Naive thymus-derived CD8-positive, alpha-beta T cell (primary cell): Measurements from ENCODE around the gene IFIH1. TPM values are rescaled to one million over a fixed set of nuclear protein-coding genes. Genes with fewer than 3 reads are reported as not detected.

Experiments used
- ATAC-seq, 2 donors: fragments of 150-1000 bp; cut with Tn5 transposase in 1 of 2; sonication (Bioruptor Pico), chemical (Tn5 transposase) in 1 of 2; 1 replicate in 1 of 2; 2 replicates in 1 of 2; pipeline ENCODE4 v1.10.0; 2021; ENCODE audit warnings: mild to moderate bottlenecking in 2 of 2, moderate library complexity in 2 of 2
- POLR2A ChIA-PET: fragments of 350-600 bp; sonication (Branson Sonifier 250); formaldehyde crosslinking; loops from one replicate; lab custom pipeline; 2021; ENCODE audit warnings: antibody characterized with exemption; lab: Charles Lee
- DNase-seq, 10 donors: peaks; one replicate each; pipeline versions ENCODE4 v3.0.0 to v3.0.0-alpha.2; 2020 to 2022
- H3K27ac Mint-ChIP-seq, 10 donors: one replicate each; pipeline ENCODE4 v1.8.0; 2020 to 2022; ENCODE audit warnings: mild to moderate bottlenecking in 10 of 10, mixed read lengths in 10 of 10, moderate library complexity in 4 of 10, inconsistent platforms in 1 of 10
- H3K27me3 Mint-ChIP-seq, 5 donors: one replicate each; pipeline ENCODE4 v1.8.0; 2021 to 2022; ENCODE audit warnings: mixed read lengths in 5 of 5
- H3K36me3 Mint-ChIP-seq, 3 donors: one replicate each; pipeline ENCODE4 v1.8.0; 2020 to 2022; ENCODE audit warnings: mixed read lengths in 3 of 3, mild to moderate bottlenecking in 2 of 3, inconsistent platforms in 1 of 3
- H3K4me1 Mint-ChIP-seq, 4 donors: one replicate each; pipeline ENCODE4 v1.8.0; 2021 to 2022; ENCODE audit warnings: mixed read lengths in 4 of 4
- H3K4me3 Mint-ChIP-seq, 10 donors: one replicate each; pipeline ENCODE4 v1.8.0; 2020 to 2022; ENCODE audit warnings: mild to moderate bottlenecking in 10 of 10, mixed read lengths in 10 of 10, moderate library complexity in 6 of 10, inconsistent platforms in 1 of 10
- H3K9me3 Mint-ChIP-seq, 9 donors: one replicate each; pipeline ENCODE4 v1.8.0; 2020 to 2022; ENCODE audit warnings: mixed read lengths in 9 of 9, mild to moderate bottlenecking in 3 of 9, inconsistent platforms in 1 of 9, moderate library complexity in 1 of 9
- polyA plus RNA-seq, 3 donors: library from polyadenylated mRNA; unstranded; fragments of 300-500 nt; fragmentation: Illumina TruSeq; gene quantifications; one replicate each; pipeline ENCODE4 v1.2.3, GENCODE V29; 2021
- total RNA-seq, 8 experiments: library from RNA in 2 of 8; stranded (reverse) in 2 of 8; gene quantifications; one replicate each; pipeline ENCODE4 v1.2.3 and lab custom pipeline; 2021 to 2026

IFIH1 gene
- total and polyA plus RNA-seq, 5 experiments from 2014 or later = 10.6 to 25.5 (median 15.7) TPM

DNA sequence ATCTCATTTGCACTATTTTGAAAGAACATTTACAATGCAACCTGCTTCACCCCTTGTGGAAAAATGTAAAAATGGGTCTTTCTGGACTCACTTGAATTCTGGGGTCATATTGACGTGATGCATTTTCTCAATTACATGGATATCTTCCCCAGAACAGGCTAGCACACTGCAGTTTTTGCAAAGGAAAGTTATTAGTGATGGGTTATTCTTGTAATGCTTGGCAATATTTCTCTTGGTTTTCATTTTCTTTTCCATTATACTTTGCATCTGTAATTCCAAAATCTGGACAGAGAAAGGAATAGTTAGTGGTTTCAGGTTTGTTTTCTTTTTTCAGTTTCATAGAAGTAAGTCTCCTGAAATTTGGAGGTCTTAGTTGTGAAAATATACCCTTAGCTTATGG lies 50.5 kb downstream of the IFIH1 start:
- POLR2A ChIA-PET = no interaction called here
- Mint-ChIP-seq H3K4me3 (no peak overlapping the region), H3K4me1 (peaks cover 0 to 2% (median 0%) of the 10 kb centered on the region in 4 donors), H3K36me3 (peaks cover 19 to 73% (median 70%) of the 10 kb centered on the region in 3 donors), H3K9me3 (no peaks in the 10 kb centered on the region), H3K27ac (peak overlapping the region in 1 of 10 donors; percentile 55), H3K27me3 (no peaks in the 10 kb centered on the region)
- ATAC-seq (no peak), DNase-seq (no peak)

DNA sequence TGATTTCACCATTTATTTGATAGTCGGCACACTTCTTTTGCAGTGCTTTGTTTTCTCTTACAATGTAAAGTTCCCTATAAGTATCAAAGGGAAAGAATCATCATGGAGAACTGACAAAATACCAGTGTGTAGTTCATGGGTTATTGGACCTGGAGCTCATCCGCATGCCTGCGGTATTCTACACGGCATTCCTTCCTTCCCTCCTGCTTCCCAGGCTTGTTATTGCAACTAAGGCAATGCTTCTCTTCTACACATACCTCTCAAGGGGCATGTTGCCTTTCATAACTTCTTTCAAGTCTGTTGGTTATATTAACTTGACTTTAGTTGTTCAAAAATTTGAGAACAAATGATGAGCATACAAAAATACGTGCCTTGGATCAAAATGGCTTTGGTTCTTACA lies 51.0 kb downstream of the IFIH1 start:
- Mint-ChIP-seq H3K36me3 (peaks cover 17 to 68% (median 65%) of the 10 kb centered on the region in 3 donors), H3K27me3 (no peaks in the 10 kb centered on the region), H3K9me3 (no peaks in the 10 kb centered on the region), H3K4me1 (peaks cover 0 to 2% (median 0%) of the 10 kb centered on the region in 4 donors), H3K27ac (no peak overlapping the region), H3K4me3 (no peak overlapping the region)
- POLR2A ChIA-PET = no interaction called here
- ATAC-seq (no peak), DNase-seq (no peak)

DNA sequence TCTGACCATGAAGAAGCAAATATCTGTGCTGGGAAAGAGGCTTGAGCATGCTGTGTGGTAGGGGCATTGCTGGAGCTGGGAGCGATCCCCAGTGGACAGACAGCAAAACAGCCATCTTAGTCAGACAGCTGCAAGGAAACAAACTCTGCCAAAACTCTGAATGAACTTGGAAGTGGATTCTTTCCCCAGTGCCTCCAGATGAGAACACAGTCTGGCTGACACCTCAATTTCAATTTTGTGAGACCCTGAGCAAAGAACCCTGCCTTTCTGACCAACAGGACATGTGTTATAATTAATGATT lies 52.1 kb downstream of the IFIH1 start:
- Mint-ChIP-seq H3K4me3 (no peak overlapping the region), H3K27ac (no peak overlapping the region), H3K36me3 (peaks cover 7 to 57% (median 54%) of the 10 kb centered on the region in 3 donors), H3K27me3 (no peaks in the 10 kb centered on the region), H3K4me1 (peaks cover 0 to 7% (median 5%) of the 10 kb centered on the region in 4 donors), H3K9me3 (no peaks in the 10 kb centered on the region)
- DNase-seq = no peak
- POLR2A ChIA-PET = no interaction called here
- ATAC-seq = no peak

DNA sequence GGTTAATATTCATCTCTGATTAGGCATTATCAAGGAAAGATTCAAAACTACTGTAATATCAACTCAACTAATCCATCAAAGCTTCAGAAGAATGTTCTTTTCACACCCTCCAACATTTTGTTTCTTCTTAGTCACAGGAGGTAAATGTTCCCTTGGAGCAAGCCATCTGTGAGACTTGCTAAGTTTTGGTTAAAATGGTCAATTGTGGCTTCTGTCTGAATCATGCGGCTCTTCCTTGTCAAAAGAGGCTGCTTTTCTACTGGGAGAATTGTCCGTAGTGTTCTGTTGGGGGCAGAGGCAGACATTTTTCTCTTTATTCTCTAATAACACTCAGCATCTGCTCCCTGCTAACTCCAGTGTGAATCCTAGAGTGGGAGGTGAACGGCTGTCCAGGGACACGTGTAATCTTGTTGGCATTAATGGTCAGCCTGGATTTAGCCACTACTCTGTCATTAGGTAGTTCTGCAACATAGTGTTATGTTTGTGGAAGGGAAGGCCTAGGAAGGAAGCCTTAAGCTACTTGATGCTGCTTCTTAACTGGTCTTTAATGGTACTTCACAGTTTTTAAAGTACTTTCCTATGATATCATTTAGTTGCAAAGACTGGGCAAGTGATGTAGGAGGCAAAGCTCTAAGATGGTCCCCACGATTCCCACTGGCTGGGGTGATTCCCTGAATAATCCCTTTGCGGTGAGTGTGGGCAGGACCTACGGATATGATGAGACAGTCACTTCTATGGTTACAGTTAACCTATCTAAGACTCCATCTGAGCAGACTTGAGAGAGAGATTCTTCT lies 52.6 kb downstream of the IFIH1 start:
- H3K4me1 Mint-ChIP-seq = peaks cover 0 to 12% (median 10%) of the 10 kb centered on the region in 4 donors
- H3K27ac Mint-ChIP-seq = peak overlapping the region in 2 of 10 donors; percentile 13 to 63
- DNase-seq (no peak), ATAC-seq (no peak)
- H3K36me3 Mint-ChIP-seq = peaks cover 7 to 53% (median 49%) of the 10 kb centered on the region in 3 donors
- H3K4me3 Mint-ChIP-seq = no peak overlapping the region
- H3K9me3 Mint-ChIP-seq = no peaks in the 10 kb centered on the region
- POLR2A ChIA-PET = no interaction called here
- no peaks in the 10 kb centered on the region for H3K27me3 Mint-ChIP-seq

DNA sequence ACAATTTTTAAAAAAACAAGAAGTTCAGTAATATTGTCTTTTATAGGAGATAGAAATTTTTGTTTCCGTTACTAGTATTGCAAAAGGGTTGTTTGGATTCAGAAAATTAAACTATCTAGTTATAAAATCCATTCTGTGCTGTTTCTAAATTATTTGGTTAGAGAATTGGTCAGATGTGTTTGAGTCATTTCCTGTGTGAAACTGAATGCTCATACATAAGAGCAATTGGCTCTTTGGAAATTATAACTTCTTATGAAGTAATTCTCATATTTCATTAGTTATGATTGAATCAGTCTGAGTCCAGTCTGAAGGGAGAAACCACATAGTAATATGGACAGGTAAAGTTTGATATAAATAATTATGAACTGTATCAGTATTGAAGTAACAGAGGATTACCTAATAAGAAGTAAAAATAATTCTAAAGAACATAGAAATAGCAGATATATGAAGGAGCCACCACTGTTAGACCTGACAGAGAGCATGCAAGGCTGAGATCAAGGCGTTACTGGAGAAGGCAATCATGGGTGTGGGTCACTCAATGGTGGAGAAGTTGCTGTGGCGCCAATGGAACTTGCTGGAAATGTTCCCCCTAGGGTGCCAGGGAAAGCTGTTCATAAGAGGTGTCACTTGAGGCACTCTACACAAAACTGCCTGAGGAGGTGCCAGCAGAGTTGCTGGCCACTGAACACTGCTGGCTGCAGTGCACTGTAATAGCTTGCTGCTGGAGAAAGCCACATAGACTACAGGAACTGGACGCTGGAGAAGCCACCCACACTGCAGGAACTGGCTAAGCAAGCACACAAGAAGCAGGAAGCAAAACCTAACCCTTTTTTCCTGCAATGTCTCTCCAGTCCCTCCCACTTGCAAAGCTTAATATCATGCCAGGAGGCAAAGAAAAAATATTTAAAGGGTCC lies 57.2 kb downstream of the IFIH1 start:
- Mint-ChIP-seq H3K4me3 (no peak overlapping the region), H3K9me3 (no peaks in the 10 kb centered on the region), H3K36me3 (peaks cover 0 to 13% (median 13%) of the 10 kb centered on the region in 3 donors), H3K4me1 (peaks cover 0 to 13% (median 11%) of the 10 kb centered on the region in 4 donors), H3K27me3 (peaks cover 2 to 10% (median 7%) of the 10 kb centered on the region in 5 donors), H3K27ac (peak overlapping the region in 2 of 10 donors; percentile 2 to 66)
- no peak for DNase-seq
- POLR2A ChIA-PET = no interaction called here
- ATAC-seq = peak in 1 of 2 donors; percentile 25

DNA sequence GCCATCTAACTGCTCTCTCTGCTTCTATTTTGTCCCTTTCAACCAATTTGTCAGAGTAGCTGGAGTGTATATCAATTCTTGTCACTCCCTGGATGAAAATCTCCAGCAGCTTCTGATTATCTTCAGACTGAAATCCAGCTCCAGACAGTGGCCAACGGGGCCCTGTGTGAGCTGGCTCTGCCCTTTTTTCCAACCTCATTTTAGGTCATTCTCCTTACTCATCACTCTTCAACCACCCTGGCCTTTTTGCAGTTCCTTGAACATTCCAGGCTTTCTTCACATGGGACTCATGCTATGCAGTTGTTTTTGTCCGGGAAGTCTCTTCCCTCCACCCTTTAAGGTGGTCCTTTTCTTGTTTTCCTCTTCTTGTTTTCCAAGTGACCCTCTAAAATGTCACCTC lies 59.8 kb downstream of the IFIH1 start:
- no peak overlapping the region for H3K4me3 Mint-ChIP-seq
- H3K4me1 Mint-ChIP-seq = peaks cover 0 to 13% (median 11%) of the 10 kb centered on the region in 4 donors
- POLR2A ChIA-PET = no interaction called here
- no peaks in the 10 kb centered on the region for H3K9me3 Mint-ChIP-seq
- peaks cover 2 to 13% (median 9%) of the 10 kb centered on the region in 5 donors for H3K27me3 Mint-ChIP-seq
- ATAC-seq = no peak
- H3K36me3 Mint-ChIP-seq = peaks cover 0 to 1% (median 0%) of the 10 kb centered on the region in 3 donors
- no peak for DNase-seq
- H3K27ac Mint-ChIP-seq = no peak overlapping the region

DNA sequence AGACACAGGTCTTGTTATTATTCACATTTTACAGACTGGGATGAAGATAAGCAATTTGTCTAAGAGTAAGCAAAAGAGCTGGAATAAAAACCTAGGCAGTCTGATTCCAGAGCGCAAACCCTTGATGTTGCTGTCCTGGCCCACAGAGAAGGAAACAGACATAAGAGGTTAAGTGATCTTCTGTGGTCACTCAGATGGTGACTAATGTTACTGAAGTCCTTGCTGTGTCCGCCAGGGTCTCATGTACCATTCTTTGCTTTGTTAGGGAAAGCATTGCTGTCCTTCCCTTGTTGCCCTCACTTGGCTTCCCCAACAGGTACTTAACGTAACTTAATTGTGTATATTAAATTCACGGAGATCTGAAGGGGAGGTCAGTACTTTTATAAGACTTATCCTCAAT lies 60.3 kb downstream of the IFIH1 start:
- ATAC-seq (no peak), DNase-seq (no peak)
- Mint-ChIP-seq H3K4me1 (peaks cover 0 to 13% (median 11%) of the 10 kb centered on the region in 4 donors), H3K4me3 (no peak overlapping the region), H3K36me3 (peaks cover 0 to 1% (median 0%) of the 10 kb centered on the region in 3 donors), H3K27me3 (peaks cover 2 to 14% (median 9%) of the 10 kb centered on the region in 5 donors), H3K9me3 (no peaks in the 10 kb centered on the region), H3K27ac (no peak overlapping the region)
- POLR2A ChIA-PET = no interaction called here

DNA sequence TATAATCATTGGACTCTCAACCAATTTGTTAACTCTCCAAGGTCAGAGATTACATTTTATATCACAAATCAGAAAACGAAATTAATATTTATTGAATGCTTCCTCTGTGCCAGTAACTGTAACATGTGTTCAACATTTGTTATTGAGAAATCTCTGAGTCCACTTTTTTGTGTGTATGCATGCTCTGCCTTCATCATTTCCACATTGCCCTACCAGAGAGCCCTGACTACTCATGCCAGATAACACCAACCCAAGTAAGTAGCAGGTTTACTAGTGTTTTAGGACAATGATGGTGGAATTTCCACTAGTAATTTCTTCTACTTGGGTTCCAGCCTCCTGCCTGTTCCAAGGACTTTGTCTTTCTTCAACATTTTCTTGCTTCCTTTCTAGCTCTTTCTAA lies 61.1 kb downstream of the IFIH1 start:
- Mint-ChIP-seq H3K36me3 (peaks cover 0 to 1% (median 0%) of the 10 kb centered on the region in 3 donors), H3K9me3 (no peaks in the 10 kb centered on the region), H3K4me3 (no peak overlapping the region), H3K27ac (no peak overlapping the region), H3K4me1 (peaks cover 0 to 13% (median 11%) of the 10 kb centered on the region in 4 donors), H3K27me3 (peaks cover 2 to 14% (median 9%) of the 10 kb centered on the region in 5 donors)
- POLR2A ChIA-PET = no interaction called here
- no peak for DNase-seq
- no peak for ATAC-seq

DNA sequence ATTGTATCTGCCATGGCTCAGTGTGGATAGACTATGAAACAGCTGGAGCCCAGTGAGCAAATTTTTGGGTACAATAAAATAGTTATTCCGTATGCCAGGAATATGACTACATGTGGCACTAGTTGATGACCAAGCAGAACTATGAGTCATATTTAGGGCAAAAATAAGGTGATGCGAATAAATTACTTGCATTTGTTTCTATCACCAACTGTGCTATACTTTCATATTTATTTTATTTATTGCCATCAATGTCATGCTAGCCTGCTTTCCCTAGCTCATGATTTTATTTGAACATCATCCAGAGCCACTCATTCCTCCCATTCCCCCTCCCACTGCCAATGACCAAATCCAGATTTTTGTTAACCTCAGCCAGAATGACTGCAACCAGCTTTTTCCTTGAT lies 61.9 kb downstream of the IFIH1 start:
- Mint-ChIP-seq H3K9me3 (no peaks in the 10 kb centered on the region), H3K4me1 (peaks cover 0 to 10% (median 7%) of the 10 kb centered on the region in 4 donors), H3K4me3 (no peak overlapping the region), H3K27me3 (peaks cover 2 to 14% (median 9%) of the 10 kb centered on the region in 5 donors), H3K36me3 (peaks cover 0 to 1% (median 0%) of the 10 kb centered on the region in 3 donors), H3K27ac (no peak overlapping the region)
- no peak for DNase-seq
- POLR2A ChIA-PET = no interaction called here
- ATAC-seq = no peak

DNA sequence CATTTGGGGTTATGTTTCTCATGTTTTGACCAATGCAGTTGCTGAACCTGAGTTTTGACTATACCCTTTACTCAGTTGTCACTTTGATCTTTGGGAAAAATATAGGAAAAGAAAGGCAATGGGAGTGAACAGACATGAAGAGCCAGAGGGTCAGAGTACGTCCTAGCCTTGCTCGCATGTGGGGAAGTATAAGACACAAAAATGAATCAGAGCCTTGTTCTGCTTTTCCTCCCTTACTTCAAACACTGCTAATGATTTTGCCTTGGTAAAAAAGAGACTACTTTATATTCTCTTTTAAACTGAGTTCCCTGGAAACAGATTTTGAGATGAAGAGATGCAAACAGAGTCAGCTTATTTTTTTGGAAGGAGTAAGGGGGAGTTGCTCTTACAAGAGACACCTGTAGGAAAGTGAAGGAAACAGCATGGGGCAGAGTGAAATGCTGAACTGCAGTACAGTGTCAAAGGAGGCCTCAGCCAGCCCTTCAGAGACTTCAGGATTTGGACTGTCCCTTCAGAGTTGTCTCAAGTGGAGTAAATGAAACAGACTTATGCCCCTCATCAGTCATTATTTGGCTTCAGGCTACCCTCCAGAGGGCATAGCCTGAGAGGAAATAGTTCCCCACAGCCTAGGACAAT lies 64.1 kb downstream of the IFIH1 start:
- ATAC-seq = no peak
- Mint-ChIP-seq H3K36me3 (peaks cover 0 to 5% (median 0%) of the 10 kb centered on the region in 3 donors), H3K27me3 (peaks cover 2 to 20% (median 14%) of the 10 kb centered on the region in 5 donors), H3K4me3 (no peak overlapping the region), H3K9me3 (peaks cover 0 to 6% (median 2%) of the 10 kb centered on the region in 9 donors), H3K27ac (no peak overlapping the region), H3K4me1 (no peaks in the 10 kb centered on the region)
- POLR2A ChIA-PET = no interaction called here
- no peak for DNase-seq

DNA sequence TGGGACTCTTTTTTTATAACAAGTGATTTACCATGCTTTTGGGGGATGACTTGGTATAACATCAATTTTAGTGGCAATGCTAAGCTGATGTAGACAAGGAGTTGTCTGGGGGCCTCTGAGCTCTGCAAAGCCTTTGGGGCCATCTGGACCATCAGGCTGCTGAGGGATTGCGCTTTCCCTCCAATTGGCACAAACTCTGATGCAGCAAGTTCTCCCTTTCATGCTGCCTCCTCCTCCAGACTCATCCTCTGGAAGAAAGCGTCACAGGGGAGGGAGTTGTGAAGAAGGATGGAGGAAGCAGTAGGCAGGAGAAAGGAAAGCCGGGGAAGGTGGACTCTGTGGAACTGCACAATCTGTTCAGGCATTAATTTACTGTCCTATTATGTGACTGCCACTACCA lies 65.0 kb downstream of the IFIH1 start:
- Mint-ChIP-seq H3K27me3 (peaks cover 2 to 20% (median 10%) of the 10 kb centered on the region in 5 donors), H3K36me3 (peaks cover 0 to 5% (median 0%) of the 10 kb centered on the region in 3 donors), H3K4me3 (no peak overlapping the region), H3K9me3 (peaks cover 0 to 6% (median 2%) of the 10 kb centered on the region in 9 donors), H3K4me1 (no peaks in the 10 kb centered on the region), H3K27ac (no peak overlapping the region)
- POLR2A ChIA-PET = no interaction called here
- no peak for DNase-seq
- no peak for ATAC-seq

DNA sequence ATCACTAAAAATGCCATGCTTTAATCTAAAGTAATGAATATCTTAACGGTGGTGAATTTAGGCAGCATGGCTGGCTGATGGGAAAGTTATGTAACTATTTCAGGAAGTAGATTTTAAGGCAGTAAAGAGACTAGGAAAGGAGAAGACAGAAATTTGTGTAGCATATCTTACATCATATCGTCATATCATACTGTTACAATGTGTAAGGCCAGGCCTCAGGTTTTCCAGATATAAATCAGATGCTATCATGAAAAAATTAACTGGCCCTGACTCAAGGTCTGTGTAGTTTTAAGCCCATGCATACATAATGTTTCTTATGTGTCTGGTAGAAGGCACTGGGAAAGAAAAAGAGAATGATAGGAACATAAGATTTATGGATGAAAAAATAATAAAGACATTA lies 66.3 kb downstream of the IFIH1 start:
- Mint-ChIP-seq H3K9me3 (peaks cover 0 to 6% (median 2%) of the 10 kb centered on the region in 9 donors), H3K4me3 (no peak overlapping the region), H3K4me1 (no peaks in the 10 kb centered on the region), H3K27me3 (peaks cover 2 to 13% (median 10%) of the 10 kb centered on the region in 5 donors), H3K36me3 (peaks cover 0 to 6% (median 0%) of the 10 kb centered on the region in 3 donors), H3K27ac (no peak overlapping the region)
- DNase-seq (no peak), ATAC-seq (no peak)
- POLR2A ChIA-PET = no interaction called here
